Measurements from ENCODE around the gene TMEM184B. TPM values are rescaled to one million over a fixed set of nuclear protein-coding genes. Genes with fewer than 3 reads are reported as not detected.

Gene TMEM184B
- total RNA-seq (23.5 and 24.7 TPM in 2 replicates), polyA plus RNA-seq (9.5 and 9.9 TPM in 2 replicates), polyA minus RNA-seq (4.3 and 10.3 TPM in 2 replicates)
- 2.4 TPM for total RNA-seq (2013)

- peak within 1 kb of the TSS; percentile 66 to 85 for H3K27ac ChIP-seq (ENCODE audit: low read length in 2 of 2)
- under 1% methylated on average over 97 of the region's 97 CpGs for WGBS (ENCODE audit: insufficient coverage)
- peaks cover 0 to 3% (median 0%) of the 10 kb centered on the region in 4 experiments for H3K27me3 ChIP-seq (replicated peaks in 1 of 4; ENCODE audit: control extremely low read depth in 1 of 4, control insufficient read depth in 3 of 4, insufficient read depth in 4 of 4, low read length in 3 of 4)
- no peak for TF ChIP-seq EZH2 (IDR thresholded peaks at IDR 0.05; ENCODE audit: borderline replicate concordance, insufficient read depth, low read depth, low read length, poor library complexity, severe bottlenecking)
- TF ChIP-seq, protein P1, sequence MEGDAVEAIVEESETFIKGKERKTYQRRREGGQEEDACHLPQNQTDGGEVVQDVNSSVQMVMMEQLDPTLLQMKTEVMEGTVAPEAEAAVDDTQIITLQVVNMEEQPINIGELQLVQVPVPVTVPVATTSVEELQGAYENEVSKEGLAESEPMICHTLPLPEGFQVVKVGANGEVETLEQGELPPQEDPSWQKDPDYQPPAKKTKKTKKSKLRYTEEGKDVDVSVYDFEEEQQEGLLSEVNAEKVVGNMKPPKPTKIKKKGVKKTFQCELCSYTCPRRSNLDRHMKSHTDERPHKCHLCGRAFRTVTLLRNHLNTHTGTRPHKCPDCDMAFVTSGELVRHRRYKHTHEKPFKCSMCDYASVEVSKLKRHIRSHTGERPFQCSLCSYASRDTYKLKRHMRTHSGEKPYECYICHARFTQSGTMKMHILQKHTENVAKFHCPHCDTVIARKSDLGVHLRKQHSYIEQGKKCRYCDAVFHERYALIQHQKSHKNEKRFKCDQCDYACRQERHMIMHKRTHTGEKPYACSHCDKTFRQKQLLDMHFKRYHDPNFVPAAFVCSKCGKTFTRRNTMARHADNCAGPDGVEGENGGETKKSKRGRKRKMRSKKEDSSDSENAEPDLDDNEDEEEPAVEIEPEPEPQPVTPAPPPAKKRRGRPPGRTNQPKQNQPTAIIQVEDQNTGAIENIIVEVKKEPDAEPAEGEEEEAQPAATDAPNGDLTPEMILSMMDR (IDR thresholded peaks at IDR 0.05) = no peak
- POLR2A ChIA-PET = interaction anchor here (0.9 to 1.6 kb wide), 2 partner anchors 12 to 91 kb away, joined by 3 to 4 read pairs; partner anchors contain the start of gene PLA2G6
- intact Hi-C loops (cut with micrococcal nuclease) = loop anchor here (1.0 to 5.0 kb wide), 5 partner anchors 12 to 298 kb away; partner anchors contain the start of genes CSNK1E and DMC1
- H3K9me3 ChIP-seq (ENCODE audit: control extremely low read depth in 1 of 3, control insufficient read depth in 2 of 3, insufficient read depth in 1 of 3, low read length in 2 of 3) = no peaks in the 10 kb centered on the region
- peak within 1 kb of the TSS; percentile 90 for H3K4me2 ChIP-seq (replicated peaks; ENCODE audit: low read depth, low read length, poor library complexity, severe bottlenecking)
- DNase-seq = peak; percentile 90
- peak within 1 kb of the TSS; percentile 48 to 98 (median 76) for H3K4me3 ChIP-seq (ENCODE audit: control extremely low read depth in 1 of 5, extremely low read depth in 1 of 5, insufficient read depth in 1 of 5, low read depth in 2 of 5, low read length in 4 of 5)
- Mint-ChIP-seq H3K27ac (peak within 1 kb of the TSS; percentile 92), H3K27me3 (no peaks in the 10 kb centered on the region), H3K9me3 (ENCODE audit: insufficient read depth) (no peaks in the 10 kb centered on the region), H3K4me1 (peaks cover 38% of the 10 kb centered on the region), H3K4me3 (peak within 1 kb of the TSS; percentile 94)
- H3K79me2 ChIP-seq (ENCODE audit: control insufficient read depth, insufficient read depth, low read length) = peaks cover 18% of the 10 kb centered on the region
- CTCF ChIA-PET = interaction anchor here (0.9 to 1.4 kb wide), 2 partner anchors 12 to 58 kb away, joined by 3 to 6 read pairs; no protein-coding TSS in a partner anchor
- H3K36me3 ChIP-seq (replicated peaks in 1 of 2; ENCODE audit: control extremely low read depth in 1 of 2, control insufficient read depth in 1 of 2, extremely low read depth in 1 of 2, insufficient read depth in 2 of 2, low read length in 1 of 2) = no peaks in the 10 kb centered on the region
- peak within 1 kb of the TSS; percentile 100 for H2AFZ ChIP-seq (ENCODE audit: insufficient read depth, low read depth, low read length, poor library complexity, severe bottlenecking)
- no peaks in the 10 kb centered on the region for H4K20me1 ChIP-seq (ENCODE audit: control insufficient read depth, insufficient read depth, low read length, poor library complexity, severe bottlenecking)
- peak; percentile 96 for ATAC-seq (ENCODE audit: low read depth)
- H3K9ac ChIP-seq (ENCODE audit: low read length) = peak within 1 kb of the TSS; percentile 99
- peaks cover 15 to 21% of the 10 kb centered on the region in 2 donors for H3K4me1 ChIP-seq (ENCODE audit: control insufficient read depth in 2 of 2, insufficient read depth in 2 of 2, low read length in 2 of 2)
Observed at GRCh38 chr22:38272373-38273134, at the start of gene TMEM184B. TSS of gene TMEM184B (minus strand) at chr22:38273010. CDS start at chr22:38247961, 25,049 bp downstream.
